Measurements from ENCODE around the gene HSD3B1.

Gene HSD3B1

DNA sequence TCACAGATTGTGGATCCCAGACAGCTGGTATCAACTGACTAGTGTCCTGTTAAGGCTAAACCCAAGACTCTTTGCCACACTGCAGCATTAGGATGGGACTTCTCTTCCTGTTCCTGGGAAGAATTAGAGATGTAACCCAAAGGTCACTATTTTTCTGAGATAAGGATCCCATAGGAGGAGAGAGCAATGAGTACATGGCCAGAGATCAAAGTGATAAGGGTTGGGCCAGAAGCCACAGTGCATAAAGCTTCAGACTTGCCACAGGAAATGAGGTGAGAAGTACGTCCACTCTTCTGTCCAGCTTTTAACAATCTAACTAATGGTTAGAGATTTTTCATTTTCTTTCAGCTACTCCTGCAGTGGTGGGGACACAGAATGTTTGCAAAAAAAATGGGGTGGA is at the start of gene HSD3B1:
Gene HSD3B1, plus strand, starts transcription at position 270 of the 400 bp plus-strand sequence. CDS start 267 bp downstream, outside the sequence.
- no peak for DNase-seq

DNA sequence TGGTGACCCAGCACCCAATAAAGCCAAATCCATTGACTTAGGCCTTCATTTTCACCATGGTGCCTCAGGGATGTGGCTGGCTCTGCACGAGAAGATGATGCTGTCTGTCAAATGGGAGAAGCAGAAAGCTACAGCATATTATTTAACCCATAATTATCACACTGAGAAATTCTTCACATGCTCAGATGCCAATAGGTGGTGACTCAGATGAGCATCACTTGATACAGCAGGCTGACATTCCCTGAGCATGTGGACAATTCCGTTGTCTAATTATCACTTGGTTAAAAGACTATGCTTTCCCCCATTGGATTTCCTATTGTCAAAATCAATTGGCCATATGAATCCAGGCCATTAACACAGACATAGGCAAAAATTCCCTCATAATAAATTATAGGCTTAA is 44.0 kb upstream of the HSD3B1 start:
- DNase-seq: no peak

GRCh38 chr1:119463569-119463968 is 43.4 kb upstream of the HSD3B1 start:
- DNase-seq: no peak

GRCh38 chr1:119466445-119466844 is 40.6 kb upstream of the HSD3B1 start:
- no peak for DNase-seq

DNA sequence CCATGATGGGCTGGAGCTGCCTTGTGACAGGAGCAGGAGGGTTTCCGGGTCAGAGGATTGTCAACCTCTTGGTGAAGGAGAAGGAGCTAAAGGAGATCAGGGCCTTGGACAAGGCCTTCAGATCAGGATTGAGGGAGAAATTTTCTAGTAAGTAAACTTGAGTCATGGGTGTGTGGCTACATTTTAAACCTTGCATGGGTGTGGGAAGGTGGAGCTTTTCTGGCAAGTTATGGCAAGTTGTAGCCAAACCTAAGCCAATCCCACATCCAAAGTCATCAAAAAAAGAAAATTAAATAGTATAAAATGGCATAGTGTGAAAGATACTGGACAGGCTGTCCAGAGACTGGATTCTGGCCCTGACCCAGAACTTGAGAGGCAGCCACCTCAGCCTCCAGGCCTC is 39.8 kb upstream of the HSD3B1 start:
- DNase-seq: no peak

GRCh38 chr1:119467857-119468668 is 38.9 kb upstream of the HSD3B1 start:
- DNase-seq: no peak

DNA sequence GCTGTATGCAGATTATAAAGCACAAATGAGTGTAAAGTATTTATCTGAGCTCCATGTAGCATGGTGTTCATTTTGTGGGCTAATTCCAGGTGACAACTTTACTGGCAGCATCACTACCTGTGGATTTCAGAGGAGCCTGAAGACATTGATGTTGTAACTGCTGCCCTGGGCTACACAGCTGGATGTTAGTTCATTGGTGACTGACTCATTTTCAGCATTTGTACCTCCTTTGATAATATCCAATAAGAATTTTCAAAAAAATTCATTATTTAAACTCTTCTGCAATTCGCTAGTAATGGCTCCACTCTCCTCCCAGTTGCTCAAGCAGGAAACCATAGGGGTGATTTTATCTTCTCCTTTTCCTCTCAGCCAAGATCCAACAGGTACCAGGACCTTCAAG is 37.3 kb upstream of the HSD3B1 start:
- DNase-seq: no peak

DNA sequence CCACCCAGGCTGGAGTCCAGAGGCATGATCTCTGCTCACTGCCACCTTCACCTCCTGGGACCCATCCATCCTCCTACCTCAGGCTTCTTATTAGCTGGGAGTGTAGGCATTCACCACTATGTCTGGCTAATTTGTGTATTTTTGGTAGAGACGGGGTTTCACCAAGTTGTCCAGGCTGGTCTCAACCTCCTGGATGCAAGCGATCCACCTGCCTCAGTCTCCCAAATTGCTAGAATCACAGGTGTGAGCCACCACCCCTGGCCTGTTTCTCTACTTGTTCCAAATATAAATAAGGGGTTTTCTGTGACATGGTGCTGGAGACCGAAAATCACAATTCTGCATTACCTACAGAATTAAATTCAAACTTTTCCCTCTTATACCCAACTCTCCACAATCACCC is 36.6 kb upstream of the HSD3B1 start:
- DNase-seq: no peak

GRCh38 chr1:119470958-119471357 is 36.1 kb upstream of the HSD3B1 start:
- DNase-seq: no peak

DNA sequence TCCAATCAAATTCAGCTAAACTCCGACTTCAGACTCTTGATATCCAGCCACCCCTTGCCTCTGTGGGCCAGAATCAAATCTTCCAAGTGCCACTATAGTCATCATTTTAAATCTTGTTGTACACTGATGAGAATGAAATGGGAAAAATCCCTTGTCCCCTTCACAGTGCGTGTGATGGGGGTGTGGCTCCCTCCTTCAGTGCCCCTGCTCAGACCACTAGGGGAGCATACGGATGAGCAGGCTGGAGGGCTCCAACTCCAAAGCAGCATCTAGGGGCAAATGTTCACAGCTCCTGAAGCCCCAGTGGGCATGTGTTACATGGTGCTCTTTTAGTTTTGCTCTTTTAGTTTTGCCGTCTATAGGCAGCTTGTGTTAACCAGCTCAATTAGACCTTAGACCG is 35.4 kb upstream of the HSD3B1 start:
- no peak for DNase-seq

DNA sequence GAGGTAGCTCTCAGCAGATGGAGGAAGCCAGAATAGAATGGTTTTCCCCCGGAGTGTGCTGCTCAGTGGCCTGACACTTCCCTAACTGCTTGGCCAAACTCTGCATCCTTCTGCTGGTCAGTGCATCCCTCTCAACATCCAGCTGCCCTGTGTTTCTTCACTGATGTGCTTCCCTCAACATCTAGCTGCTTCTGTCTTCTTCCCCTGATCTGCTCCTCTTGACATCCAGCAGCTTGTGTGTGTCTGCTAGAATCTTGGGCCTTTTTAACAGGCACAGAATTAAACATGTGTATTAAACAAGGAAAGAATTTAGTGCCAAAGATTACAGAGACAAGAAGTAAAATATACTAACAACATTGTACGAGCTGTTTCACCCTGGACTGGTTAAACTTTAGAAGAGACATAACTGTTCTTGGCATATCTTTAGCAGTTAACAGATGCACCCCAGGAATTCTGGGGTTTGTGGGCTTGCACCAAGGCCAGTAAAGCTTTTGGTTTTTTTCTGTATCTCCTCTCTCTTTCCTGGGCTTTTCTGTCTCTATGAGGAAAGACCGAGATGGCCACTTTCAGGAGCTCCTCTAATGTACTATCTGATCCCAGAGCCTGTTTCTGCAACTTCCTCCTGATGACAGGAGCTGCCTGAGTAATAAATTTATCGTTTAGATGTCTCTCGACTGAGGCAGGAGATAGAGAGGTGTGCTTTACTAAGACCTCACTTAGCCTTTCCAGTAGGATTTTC is 34.8 kb upstream of the HSD3B1 start:
- no peak for DNase-seq

- DNase-seq: no peak
Measured at GRCh38 chr1:119472819-119473175, 34.2 kb upstream of the HSD3B1 start.

GRCh38 chr1:119475866-119476439 is 31.1 kb upstream of the HSD3B1 start:
- DNase-seq: no peak

DNA sequence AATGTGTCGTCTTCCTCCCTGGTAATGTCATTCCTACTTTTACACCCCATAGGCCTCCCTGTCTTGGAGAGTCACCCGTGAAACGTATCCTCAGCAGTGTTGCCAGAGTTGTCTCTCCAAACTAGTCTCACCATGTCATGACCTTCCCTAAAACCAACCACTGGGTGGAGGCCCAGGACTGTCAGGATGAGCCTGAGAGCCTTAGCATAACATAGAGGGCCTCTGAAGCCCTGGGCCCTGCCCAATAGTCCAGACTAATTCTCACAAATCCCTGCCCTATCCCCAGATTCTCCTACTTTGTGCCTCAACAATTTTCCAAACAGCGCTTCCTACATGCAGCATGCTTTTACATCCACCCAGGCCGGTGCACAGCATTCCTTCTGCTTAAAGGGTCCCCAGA is 29.3 kb upstream of the HSD3B1 start:
- DNase-seq: no peak

DNA sequence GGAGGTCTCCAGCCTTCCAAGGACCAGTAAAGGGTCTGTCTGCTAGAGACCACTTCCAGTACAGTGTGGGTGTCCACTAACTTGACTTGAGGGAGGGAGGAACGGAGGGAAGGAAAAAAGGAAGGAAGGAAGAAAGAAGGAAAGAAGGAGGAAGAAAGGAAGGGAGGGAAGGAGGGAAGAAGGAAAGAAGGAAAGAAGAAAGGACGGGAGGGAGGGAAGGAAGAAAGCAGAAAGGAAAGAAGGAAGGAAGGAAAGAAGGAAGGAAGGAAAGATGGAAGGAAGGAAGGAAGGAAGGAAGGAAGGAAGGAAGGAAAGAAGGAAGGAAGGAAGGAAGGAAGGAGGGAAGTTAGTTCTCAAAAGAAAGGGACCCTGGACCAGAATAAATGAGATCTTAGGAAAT is 26.8 kb upstream of the HSD3B1 start:
- DNase-seq: no peak

DNA sequence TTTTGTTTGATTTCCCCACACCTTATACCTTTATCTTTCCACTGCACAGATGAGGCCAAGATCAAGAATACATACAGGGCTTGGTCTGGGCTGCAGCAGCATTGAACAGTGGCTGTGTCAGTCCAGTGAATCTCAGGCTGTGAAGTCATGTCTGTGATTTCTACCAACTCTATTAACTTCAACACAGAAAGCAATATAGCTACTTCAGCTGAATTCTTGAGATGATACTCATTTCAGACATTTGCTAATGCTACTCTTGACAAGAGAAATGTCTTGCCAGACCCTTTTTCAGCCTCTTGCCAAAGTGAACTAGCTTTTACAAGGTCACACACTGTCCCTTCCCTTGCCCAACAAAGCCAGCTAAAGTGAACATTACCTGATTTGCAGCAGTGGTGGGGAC is 25.1 kb upstream of the HSD3B1 start:
- no peak for DNase-seq

DNA sequence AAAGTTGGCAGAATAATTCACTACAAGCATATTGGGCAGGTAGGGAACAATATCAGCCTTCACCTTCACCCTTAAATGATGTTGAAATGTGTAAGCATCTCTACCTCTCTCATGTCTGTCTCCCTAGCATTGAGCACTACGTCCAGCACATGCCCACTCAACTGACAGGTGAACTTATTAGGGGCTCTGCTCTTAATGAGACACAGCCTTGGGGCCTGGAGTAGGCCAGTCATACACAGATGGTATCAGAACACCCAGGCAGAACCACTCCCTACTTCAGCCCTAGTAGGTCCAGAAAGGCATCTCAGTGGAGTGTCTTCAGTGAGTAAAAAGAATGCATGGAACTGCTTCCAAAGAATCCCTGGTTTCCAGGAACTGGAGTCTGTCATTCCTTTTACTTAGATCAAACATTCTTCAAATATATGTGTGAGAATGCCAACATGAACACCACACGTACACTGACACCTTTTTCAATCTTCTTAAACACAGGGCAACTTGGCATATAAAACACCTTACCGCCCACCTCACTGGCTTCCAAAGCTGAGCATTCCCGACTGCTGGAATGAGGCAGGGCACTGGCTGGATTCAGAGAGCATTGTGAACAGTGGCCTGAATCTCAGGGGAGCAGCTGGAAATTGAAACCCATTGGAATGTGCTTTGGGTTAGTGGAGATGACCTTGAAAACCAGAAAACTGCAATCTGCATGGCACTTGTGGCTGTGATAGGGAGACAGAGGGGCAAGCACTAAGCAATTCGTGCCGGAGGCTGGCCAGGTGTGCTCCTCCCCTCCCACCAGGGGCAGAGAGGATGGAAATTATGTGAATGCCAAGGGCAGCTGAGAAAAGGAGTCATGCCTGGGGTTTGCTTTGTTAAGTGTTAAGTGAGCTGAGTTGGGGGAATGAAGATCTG is 24.2 kb upstream of the HSD3B1 start:
- DNase-seq: no peak

DNA sequence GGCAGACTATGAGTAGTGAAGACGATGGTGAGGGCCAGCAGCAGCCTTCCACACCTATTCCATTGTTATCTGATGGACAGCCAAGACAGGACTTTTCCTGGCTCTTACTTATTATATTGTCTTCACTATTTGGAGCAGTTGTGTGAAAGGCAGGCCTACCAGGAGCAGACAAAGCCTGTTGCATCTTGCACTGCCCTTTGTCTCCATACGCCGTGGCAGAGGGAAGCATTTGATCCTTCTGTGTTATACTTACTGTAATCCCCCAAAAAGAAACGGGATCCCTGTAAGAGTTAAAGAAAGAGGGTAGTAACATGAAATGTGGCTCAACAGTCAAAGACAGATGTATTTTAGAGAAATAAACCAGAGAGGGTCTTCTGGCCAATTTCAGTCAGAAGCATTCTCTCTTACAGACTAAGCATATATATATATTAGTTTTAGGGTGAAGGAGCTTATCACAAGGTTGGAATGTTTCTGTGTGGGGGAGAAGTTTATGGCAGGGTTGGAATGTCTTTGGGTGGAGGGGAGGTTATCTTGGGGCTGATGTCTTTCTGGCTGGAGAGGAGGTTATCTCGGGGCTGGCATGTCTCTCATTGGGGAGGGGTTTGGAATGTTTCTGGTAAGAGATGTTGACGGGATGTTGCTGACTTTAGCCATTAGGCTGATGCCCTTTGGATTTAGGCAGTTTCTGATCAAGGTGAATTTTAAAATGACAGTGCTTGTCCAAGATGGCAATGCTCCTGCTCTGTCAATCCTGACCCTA is 23.4 kb upstream of the HSD3B1 start:
- no peak for DNase-seq

- DNase-seq: no peak
Measured at GRCh38 chr1:119485201-119485600, 21.8 kb upstream of the HSD3B1 start.

DNA sequence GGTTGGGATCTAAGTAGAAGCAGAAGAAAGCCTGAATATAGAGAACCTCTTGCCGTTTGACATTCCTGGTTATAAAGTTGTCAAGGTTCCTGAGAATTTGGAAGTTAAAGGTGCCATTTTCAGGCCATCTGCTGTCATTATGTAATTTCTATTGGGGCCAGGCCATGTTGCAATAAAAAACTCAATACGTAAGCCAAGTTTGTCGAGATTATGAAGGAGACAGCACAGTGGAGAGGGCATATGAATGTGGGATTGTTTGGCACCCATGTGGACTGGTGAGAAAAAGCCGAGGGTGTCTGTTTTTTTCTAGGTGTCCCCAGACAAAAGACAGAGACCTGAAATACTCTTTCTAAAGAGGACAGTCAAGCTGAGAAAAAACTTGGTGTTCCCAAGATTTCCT is 18.8 kb upstream of the HSD3B1 start:
- DNase-seq: no peak

- no peak for DNase-seq
Measured at GRCh38 chr1:119489201-119489600, 17.8 kb upstream of the HSD3B1 start.

DNA sequence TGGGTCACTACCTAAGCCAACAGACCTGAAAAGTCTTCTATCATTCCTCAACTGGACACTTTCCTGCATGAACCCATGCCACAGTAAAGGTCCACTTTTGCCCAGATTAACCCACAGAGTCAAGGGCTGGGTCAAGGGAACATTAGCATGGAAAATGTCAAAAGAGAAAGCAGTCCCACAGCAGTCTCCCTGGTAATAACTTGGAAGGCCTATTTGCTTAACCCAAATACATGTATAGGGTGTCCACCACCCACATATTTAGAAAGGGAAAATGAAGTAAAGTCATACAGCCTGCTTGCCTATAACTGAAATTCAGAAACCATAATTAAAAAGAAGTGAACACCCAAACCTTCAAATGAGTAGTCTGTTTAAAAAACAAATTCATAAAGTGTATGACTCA is 16.1 kb upstream of the HSD3B1 start:
- DNase-seq: no peak
